ENCODE measurements around the gene SS18L1.

SS18L1 gene

GRCh38 chr20:62168890-62169435, 25.4 kb downstream of the SS18L1 start:
- Histone ChIP-seq H3K4me2 (ENCODE audit: low read depth, low read length, poor library complexity, severe bottlenecking) (no peak overlapping the region), H3F3A (ENCODE audit: low read depth) (no peaks in the 10 kb centered on the region), H3K9me2 (replicated peaks; ENCODE audit: low read depth, low read length) (no peaks in the 10 kb centered on the region), H3K4me1 (ENCODE audit: insufficient read depth, low read length, poor library complexity, severe bottlenecking) (no peaks in the 10 kb centered on the region), H3K9ac (ENCODE audit: low read depth, low read length, poor library complexity, severe bottlenecking) (no peak overlapping the region), H3K27me3 (ENCODE audit: insufficient read depth, low read length, poor library complexity, severe bottlenecking) (no peaks in the 10 kb centered on the region), H4K20me1 (ENCODE audit: insufficient read depth, low read length, poor library complexity, severe bottlenecking) (no peaks in the 10 kb centered on the region), H3K36me3 (ENCODE audit: insufficient read depth, low read length) (peaks cover 43% of the 10 kb centered on the region; the same call in 1 of the 2 replicates), H2AFZ (ENCODE audit: low read length) (no peak overlapping the region), H3K9me3 (ENCODE audit: insufficient read depth, low read depth, low read length) (no peaks in the 10 kb centered on the region), H3K4me3 (ENCODE audit: low read length, poor library complexity, severe bottlenecking) (no peak overlapping the region), H3K79me2 (ENCODE audit: insufficient read depth, low read length) (no peaks in the 10 kb centered on the region)
- TF ChIP-seq CTCF (conservative IDR thresholded peaks at IDR 0.05; ENCODE audit: low read length) (no peak), EZH2phosphoT487 (IDR thresholded peaks at IDR 0.05; ENCODE audit: borderline replicate concordance) (no peak)

GRCh38 chr20:62170536-62170935, 27.0 kb downstream of the SS18L1 start:
- Histone ChIP-seq H3K9ac (ENCODE audit: low read depth, low read length, poor library complexity, severe bottlenecking) (no peak overlapping the region), H3F3A (ENCODE audit: low read depth) (no peaks in the 10 kb centered on the region), H2AFZ (ENCODE audit: low read length) (no peak overlapping the region), H3K9me2 (replicated peaks; ENCODE audit: low read depth, low read length) (no peaks in the 10 kb centered on the region), H3K4me3 (ENCODE audit: low read length, poor library complexity, severe bottlenecking) (no peak overlapping the region), H3K4me2 (ENCODE audit: low read depth, low read length, poor library complexity, severe bottlenecking) (no peak overlapping the region), H3K79me2 (ENCODE audit: insufficient read depth, low read length) (no peaks in the 10 kb centered on the region), H4K20me1 (ENCODE audit: insufficient read depth, low read length, poor library complexity, severe bottlenecking) (no peaks in the 10 kb centered on the region), H3K4me1 (ENCODE audit: insufficient read depth, low read length, poor library complexity, severe bottlenecking) (no peaks in the 10 kb centered on the region), H3K9me3 (ENCODE audit: insufficient read depth, low read depth, low read length) (no peaks in the 10 kb centered on the region), H3K27me3 (ENCODE audit: insufficient read depth, low read length, poor library complexity, severe bottlenecking) (no peaks in the 10 kb centered on the region), H3K36me3 (ENCODE audit: insufficient read depth, low read length) (peaks cover 33% of the 10 kb centered on the region; the same call in 1 of the 2 replicates)
- no peak for TF ChIP-seq EZH2phosphoT487 (IDR thresholded peaks at IDR 0.05; ENCODE audit: borderline replicate concordance)

GRCh38 chr20:62171245-62171644, 27.7 kb downstream of the SS18L1 start:
- Histone ChIP-seq H3K9ac (ENCODE audit: low read depth, low read length, poor library complexity, severe bottlenecking) (no peak overlapping the region), H3K4me2 (ENCODE audit: low read depth, low read length, poor library complexity, severe bottlenecking) (no peak overlapping the region), H2AFZ (ENCODE audit: low read length) (no peak overlapping the region), H3K9me2 (replicated peaks; ENCODE audit: low read depth, low read length) (no peaks in the 10 kb centered on the region), H3K4me1 (ENCODE audit: insufficient read depth, low read length, poor library complexity, severe bottlenecking) (no peaks in the 10 kb centered on the region), H3K27me3 (ENCODE audit: insufficient read depth, low read length, poor library complexity, severe bottlenecking) (no peaks in the 10 kb centered on the region), H3F3A (ENCODE audit: low read depth) (no peaks in the 10 kb centered on the region), H4K20me1 (ENCODE audit: insufficient read depth, low read length, poor library complexity, severe bottlenecking) (no peaks in the 10 kb centered on the region), H3K36me3 (ENCODE audit: insufficient read depth, low read length) (peaks cover 31% of the 10 kb centered on the region; the same call in 1 of the 2 replicates), H3K79me2 (ENCODE audit: insufficient read depth, low read length) (no peaks in the 10 kb centered on the region), H3K9me3 (ENCODE audit: insufficient read depth, low read depth, low read length) (no peaks in the 10 kb centered on the region), H3K4me3 (ENCODE audit: low read length, poor library complexity, severe bottlenecking) (no peak overlapping the region)
- TF ChIP-seq CTCF (conservative IDR thresholded peaks at IDR 0.05; ENCODE audit: low read length), result no peak
- TF ChIP-seq EZH2phosphoT487 (IDR thresholded peaks at IDR 0.05; ENCODE audit: borderline replicate concordance), result no peak

- H2AFZ ChIP-seq (ENCODE audit: low read length), result no peak overlapping the region
- no peaks in the 10 kb centered on the region for H3K79me2 ChIP-seq (ENCODE audit: insufficient read depth, low read length)
- no peaks in the 10 kb centered on the region for H3K27me3 ChIP-seq (ENCODE audit: insufficient read depth, low read length, poor library complexity, severe bottlenecking)
- H3K4me3 ChIP-seq (ENCODE audit: low read length, poor library complexity, severe bottlenecking), result no peak overlapping the region
- H3K9me3 ChIP-seq (ENCODE audit: insufficient read depth, low read depth, low read length), result no peaks in the 10 kb centered on the region
- no peaks in the 10 kb centered on the region for H3F3A ChIP-seq (ENCODE audit: low read depth)
- TF ChIP-seq EZH2phosphoT487 (IDR thresholded peaks at IDR 0.05; ENCODE audit: borderline replicate concordance), result no peak
- no peak for TF ChIP-seq CTCF (conservative IDR thresholded peaks at IDR 0.05; ENCODE audit: low read length)
- no peaks in the 10 kb centered on the region for H3K9me2 ChIP-seq (replicated peaks; ENCODE audit: low read depth, low read length)
- H3K4me2 ChIP-seq (ENCODE audit: low read depth, low read length, poor library complexity, severe bottlenecking), result no peak overlapping the region
- H3K9ac ChIP-seq (ENCODE audit: low read depth, low read length, poor library complexity, severe bottlenecking), result no peak overlapping the region
- peaks cover 29% of the 10 kb centered on the region; the same call in 1 of the 2 replicates for H3K36me3 ChIP-seq (ENCODE audit: insufficient read depth, low read length)
- no peaks in the 10 kb centered on the region for H3K4me1 ChIP-seq (ENCODE audit: insufficient read depth, low read length, poor library complexity, severe bottlenecking)
- H4K20me1 ChIP-seq (ENCODE audit: insufficient read depth, low read length, poor library complexity, severe bottlenecking), result no peaks in the 10 kb centered on the region
Observed at GRCh38 chr20:62172666-62173065, 29.1 kb downstream of the SS18L1 start.
